Fibroblast of peridontal ligament (primary cell): ENCODE data around the gene PCDHGA7.
"Not testable (repeated sequence)": the region's sequence is repeated elsewhere in the genome, so short reads cannot be mapped to it uniquely, and the experiment has no call there.

ENCODE experiments used
- DNase-seq: peaks from one replicate; pipeline ENCODE4 v3.0.0-alpha.2; 2010; ENCODE audit errors: extremely low read depth

PCDHGA7 gene

GRCh38 chr5:141430332-141431113 is 48.0 kb downstream of the PCDHGA7 start, which contains the start of gene PCDHGA12:
Gene PCDHGA12 (plus strand): TSS chr5:141430507. CDS start chr5:141430760, 253 bp downstream.
- peak; percentile 88 for DNase-seq

- no peak for DNase-seq
Measured at GRCh38 chr5:141431286-141431685, 48.7 kb downstream of the PCDHGA7 start.

GRCh38 chr5:141432308-141432707 is 49.8 kb downstream of the PCDHGA7 start:
- DNase-seq = not testable (repeated sequence)

GRCh38 chr5:141432726-141433125 is 50.2 kb downstream of the PCDHGA7 start:
- not testable (repeated sequence) for DNase-seq

- peak; percentile 42 for DNase-seq
Measured at GRCh38 chr5:141434006-141434405, 51.5 kb downstream of the PCDHGA7 start.
